NCI-H82 treated with DMSO at 0.1 percent for 48 hours (cell line): ENCODE results near the gene ERO1A.
A peak's percentile ranks its signal among the peaks of the same experiment; 100 is the strongest.

ENCODE experiments used
- DNase-seq: peaks from one replicate; lab custom pipeline; 2025; ENCODE audit not compliant: unreplicated experiment; lab: John Stamatoyannopoulos, UW

Gene ERO1A

DNA sequence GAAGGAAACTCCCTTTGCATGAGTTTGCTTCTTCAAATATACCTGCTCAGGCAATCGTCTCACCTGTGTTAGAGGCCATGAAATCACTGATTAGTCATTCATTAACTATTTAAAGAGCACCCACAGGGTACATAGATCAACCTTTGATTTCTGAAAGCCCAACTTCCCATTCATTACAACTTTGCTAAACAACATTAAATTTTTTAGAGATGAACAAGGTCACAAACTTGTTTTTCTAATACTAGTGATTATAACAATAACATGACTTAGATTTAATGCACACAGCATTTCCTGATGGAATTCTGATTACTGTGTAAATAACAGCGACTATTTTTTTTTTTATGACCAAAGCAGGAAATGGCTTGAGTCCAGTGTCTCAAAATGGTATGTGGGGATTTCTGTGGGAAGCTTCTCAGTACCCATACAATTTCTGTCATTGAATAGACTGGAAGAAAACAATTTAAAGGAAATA lies 5.4 kb upstream of the ERO1A start:
- DNase-seq, result no peak

DNA sequence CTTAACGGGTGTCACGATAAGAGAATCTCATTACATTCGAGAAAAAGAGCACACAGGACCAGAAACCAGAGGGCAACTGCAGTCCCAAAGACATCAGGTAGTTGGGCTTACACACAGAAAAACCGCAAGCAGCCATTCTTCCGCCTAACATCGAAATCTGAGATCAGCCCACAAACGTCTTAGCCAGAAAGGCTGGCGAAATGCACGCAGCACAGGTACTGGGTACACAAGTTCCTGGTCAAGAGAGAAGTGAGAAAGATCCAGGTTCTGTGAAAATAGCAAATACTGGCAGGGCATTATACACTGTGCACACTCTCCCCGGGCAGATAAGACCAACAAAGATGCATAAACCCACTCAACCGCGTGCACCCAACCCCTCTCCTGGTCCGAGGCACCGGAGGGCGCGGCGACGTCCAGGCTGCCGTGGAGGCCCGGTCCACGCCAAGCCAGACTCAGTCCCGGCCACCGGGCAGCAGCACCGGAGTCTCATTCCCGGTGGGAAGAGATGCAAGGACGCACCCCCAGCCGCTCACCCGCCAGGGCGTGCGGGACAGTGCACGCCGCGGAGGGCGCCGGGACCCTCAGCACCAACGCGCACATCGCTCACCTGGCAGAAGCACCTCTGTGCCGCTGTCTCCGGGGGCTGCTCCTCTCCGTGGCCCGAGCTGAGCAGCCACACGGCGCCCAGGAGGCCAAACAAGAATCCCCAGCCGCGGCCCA lies 437 bp downstream of the ERO1A start:
- no peak for DNase-seq

DNA sequence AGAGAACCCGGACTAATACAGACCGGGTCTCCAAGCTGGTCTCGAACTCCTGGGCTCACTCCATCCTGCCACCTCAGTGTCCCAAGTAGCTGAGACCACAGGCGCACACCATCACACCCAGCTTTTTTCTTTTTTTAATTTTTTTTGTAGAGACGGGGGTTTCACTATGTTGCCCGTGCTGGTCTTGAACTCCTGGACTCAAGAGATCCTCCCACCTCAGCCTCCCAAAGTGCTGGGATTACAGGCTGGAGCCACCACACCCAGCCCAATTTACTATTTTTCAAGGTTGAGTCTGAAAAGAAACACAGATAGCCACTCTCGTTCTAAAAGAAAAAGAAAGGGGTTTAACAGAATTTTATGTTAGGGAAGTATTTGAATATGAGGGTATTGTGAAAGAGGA lies 1.8 kb downstream of the ERO1A start:
- no peak for DNase-seq

DNA sequence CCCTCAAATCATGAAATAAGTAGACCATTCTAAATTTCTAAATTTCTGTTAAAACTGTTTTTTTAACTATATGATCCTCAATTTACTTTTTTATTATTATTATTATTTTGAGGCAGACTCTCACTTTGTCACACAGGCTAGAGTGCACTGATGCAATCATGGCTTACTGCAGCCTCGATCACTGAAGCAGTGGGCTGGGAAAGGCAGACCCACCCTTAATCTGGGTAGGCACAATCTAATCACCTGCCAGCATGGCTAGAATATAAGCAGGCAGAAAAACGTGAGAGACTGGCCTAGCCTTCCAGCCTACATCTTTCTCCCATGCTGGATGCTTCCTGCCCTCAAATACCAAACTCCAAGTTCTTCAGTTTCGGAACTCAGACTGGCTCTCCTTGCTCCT lies 2.3 kb downstream of the ERO1A start:
- DNase-seq, result no peak

DNA sequence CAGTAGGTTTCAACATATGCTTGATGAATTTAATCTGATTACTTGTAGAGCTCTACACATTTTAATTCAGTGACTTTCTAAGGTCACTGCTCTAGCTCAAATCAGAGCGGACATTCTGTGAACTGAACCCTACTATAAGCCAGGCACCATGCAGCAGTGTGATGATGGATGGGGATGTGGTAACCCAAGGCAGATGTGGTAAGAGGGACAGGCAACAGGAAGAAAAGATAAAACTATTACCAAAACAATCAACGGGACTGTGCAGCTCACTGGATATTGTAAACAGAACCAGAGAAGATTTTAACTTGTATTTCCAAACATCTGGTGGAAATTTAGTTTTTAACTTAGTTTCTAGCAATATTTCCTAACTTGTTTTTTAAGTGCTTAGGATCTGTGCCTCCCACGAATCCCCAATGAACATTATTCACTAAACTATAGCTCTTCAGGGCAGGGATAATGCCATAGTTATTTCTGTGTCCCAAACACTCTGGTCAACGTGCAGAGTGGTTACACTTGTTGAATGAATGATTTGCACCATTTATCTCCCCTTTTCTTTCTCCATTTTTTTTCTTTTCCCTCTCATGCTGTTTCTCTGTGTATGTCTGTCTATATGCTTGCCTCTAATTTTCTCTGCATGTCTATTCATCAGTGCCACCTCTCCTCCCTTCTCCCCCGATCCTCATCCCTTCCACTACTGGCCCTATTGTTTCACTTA lies 3.0 kb downstream of the ERO1A start:
- DNase-seq, result peak; percentile 23

DNA sequence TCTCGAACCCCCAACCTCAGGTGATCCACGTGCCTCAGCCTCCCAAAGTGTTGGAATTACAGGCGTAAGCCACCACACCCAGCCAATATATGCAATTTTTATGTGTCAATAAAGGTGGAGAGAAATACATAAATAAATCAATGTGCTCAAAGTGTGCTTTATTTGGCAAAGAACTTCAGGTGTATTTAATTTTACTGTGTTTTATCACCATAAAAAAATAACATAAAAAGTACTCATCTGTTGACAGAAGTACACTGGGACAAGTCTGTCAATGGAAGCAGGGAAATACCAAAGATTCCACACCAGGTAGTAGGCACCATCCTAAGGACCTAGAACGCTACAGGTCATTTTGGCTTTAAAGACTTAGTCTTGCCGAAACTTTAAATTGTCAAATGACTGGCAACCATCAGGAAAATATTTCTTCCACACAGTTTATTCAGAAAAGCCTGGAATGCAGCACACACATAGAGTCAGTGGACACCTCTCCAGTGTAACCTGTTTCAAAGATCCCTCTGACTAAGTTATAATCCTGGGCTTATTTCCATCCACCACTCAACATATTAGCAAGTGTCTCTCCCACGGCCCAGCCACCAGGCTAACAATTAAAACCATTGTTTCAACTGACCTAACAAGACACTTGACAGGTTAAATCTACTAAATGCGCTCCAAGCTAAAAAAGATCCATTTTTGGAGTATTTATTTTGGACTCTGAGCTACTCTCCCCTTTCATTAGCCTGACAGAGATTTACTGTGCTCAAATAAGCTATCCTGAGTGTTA lies 4.2 kb downstream of the ERO1A start:
- DNase-seq, result no peak

DNA sequence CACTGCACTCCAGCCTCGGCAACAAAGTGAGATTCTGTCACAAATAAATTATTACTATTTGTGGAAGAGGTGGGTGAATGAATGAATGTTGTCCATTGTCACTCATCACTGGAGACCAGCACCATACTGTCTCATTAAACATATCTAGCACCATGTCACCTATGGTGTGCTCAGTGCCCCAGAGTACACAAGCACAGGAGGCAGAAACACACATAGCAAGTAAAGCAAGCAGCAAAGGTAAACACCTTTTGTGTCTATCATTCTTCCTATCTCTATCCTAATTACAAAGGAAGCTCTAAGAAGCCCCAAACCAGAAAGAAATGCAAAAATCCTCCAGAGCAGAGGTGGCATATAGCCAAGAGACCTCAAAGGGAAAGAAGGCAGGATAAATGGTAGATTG lies 9.2 kb downstream of the ERO1A start:
- no peak for DNase-seq

DNA sequence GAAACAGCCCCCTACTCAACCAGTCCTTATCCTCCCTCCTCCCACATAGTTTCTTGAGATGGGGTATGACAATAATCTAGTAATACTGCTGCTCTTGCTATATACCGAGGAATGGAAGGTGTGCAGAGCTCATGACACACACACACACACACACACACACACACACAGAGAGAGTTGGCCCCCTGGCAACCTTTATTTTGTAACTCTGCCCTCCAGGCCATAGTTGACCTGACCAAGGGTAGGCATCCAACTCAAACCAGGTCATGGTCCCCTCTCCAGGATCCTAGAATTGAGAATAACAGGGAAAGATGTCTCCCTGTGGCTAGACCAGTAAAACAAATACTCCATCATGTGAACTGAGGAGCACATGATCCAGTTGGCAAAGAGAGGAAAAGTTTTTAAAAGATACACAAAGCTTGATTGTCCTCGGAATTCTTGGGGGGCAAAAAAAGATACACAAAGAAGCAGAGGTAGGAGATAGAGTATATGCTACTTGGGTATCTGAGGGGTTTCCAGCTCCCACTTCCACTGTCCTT lies 11.3 kb downstream of the ERO1A start:
- DNase-seq, result no peak

DNA sequence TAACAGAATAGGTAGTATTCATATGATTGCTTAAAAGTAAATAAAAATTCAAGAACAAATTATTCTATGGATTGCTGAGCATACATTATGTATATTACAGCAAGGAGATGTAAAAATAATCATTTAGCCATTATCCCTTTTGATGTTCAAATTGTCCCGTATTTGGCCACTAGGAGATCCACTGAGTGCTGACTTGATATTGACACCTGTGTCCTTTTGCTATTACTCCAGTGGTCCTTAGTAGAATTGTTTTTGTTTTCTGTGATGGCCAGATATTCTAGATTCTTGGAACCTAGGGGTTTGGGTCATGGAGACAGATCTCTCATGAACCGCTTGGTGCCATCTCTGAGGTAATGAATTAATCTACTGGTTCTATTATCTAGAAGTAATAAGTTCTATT lies 16.8 kb downstream of the ERO1A start:
- no peak for DNase-seq

DNA sequence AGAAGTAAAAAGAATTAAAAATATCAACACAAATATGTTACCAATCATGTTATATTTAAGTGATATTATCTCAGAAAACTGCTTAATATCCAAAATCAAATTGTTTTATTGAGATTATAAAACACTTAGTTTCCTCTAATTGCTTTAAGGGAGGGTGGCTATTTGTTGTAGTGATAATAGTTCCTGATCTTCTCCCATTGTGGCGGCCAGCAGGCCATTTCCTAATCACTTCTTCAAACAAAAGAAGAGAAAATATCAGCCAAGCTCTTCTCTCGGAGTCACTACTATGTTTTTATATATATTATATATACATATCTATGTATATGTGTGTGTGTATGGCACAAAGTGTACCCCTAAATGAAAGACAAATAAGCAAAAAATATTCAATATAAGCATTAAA lies 31.5 kb downstream of the ERO1A start:
- DNase-seq, result no peak

DNA sequence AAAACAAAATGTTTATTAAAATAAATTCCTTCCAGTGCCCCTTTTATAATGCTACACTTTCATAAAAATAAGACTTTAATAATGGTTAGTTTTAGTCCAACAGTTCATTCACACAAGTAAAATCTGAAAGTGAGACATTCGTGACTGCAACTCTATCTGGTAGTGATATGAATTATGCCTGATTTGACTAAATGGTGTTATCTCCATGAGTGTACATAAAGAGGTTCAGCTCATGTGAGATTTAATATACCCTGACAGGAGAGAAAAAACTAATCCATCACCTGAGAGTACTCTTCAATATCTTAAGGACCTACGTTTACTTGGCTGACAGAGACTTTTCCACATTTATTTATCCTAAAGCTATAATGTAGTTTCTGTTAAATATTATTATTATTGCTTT lies 34.0 kb downstream of the ERO1A start:
- DNase-seq, result no peak

DNA sequence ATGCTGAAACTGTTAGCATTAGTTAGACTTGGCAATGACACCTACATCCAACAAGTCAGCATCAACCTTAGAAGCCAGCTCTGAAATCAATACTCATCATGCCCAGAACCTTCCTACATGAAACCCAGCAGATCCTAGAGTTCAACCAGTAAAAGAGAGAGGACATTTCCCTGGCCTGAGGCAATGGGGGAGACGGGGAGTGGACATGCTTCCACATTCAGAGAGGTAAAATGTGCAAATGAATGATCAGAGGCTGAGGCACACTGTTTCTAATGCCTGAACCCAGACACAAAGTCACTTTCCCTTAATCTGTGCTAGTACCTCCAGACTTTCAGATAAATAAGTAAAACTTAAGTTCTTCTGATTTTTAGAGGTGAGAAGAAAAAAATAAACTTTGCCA lies 34.5 kb downstream of the ERO1A start:
- DNase-seq, result no peak

DNA sequence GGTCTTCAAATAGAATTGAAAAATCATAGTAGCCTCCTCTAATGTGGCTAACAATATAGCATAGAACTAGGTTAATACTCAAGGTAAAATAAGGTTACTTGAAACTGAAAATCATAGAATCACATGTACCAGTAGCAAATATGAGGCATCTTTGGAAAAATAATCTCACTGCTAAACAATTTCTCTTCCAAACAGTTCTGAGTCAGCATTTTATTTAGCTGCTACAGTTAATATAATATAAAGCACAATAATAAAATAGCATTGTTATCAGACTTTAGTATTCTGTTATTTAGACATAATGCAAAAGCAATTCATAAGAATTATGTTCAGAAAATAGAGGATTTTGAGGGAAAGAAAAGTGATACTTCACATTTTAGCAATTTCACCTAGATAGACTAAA lies 35.0 kb downstream of the ERO1A start:
- DNase-seq, result no peak

DNA sequence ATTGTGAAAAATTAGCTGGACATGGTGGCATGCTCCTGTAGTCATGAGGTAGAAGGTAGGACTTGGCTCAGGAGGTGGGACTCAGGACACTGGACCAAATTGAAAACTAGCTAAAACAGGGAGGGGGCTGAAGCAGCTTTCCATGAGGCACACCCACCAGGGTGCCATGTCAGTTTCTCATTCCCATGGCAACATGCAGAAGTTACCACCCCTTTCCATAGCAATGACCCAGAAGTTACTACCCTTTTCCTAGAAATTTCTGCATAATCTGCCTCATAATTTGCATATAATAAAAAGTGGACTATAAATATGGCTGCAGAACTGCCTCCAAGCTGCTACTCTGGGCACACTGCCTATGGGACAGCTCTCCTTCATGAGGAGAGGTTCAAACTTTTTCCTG lies 38.5 kb downstream of the ERO1A start:
- no peak for DNase-seq

DNA sequence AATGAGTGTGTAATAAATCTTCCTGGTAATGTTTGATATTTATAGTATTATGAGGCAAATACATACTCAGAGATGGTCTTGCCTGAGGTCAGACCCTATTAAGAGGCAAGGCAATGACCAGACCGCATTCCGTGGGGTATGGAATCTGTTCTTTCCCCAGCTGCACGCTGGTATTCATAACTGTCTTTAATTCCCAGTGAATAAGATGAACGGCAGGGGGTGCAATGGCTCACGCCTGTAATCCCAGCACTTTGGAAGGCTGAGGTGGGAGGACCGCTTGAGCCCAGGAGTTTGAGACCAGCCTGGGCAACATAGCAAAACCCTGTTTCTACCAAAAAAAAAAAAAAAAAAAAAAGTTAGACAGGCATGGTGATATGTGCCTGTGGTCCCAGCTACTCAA lies 44.6 kb downstream of the ERO1A start:
- DNase-seq, result no peak

DNA sequence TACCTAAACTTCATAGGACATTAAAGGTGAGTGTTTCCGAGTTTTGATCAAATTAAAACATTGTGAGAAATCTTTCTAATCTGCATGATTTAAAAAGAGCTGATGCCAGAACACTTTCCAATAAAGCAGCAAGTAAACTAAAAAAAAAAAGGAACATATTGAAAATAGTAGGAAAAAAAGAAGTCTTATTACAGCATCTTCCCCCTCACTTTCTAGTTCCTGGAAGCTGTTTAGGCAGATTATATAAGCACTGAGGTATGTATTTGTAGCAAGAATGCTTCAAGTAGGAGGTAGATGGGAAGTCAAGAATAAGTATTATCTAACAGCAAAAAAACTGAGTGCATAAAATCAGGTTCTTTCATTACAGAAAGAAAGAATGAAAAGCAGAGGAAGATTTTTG lies 45.8 kb downstream of the ERO1A start:
- DNase-seq, result no peak

DNA sequence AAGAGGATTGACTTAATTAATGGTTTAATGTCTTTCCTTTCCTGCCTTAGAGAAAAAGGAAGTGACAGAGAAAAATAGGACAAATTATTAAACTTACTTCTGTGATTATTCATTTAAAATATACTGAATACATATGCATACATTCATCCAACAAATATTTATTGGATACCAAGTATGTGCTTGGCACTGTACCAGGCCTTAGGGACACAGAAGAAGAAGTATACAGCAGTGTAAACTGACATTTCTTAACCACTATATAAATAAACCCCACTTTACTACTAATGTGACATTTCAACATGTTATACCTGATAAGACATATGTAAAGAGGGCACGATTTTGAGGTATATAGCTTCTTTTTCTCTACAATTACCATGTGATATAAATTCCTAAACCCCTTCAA lies 53.6 kb downstream of the ERO1A start:
- DNase-seq, result no peak

DNA sequence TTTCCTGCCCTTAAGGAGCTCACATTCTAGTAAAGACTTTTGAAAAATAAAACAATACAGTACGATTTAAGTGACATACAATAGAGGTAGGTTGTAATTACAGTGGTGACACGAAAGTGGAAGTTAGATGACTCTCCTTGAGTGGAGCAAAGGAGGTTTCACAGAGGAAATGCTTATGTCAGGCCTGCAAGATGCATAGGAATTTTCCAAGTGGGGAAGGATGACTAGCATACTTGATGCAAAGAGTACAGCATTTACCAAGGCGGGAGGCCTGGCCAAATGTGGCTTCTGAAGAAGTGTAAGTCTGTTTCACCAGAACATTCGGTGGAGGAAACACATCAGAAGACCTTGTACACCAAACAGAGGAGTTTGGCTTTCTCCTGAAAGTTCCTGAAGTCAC lies 55.2 kb downstream of the ERO1A start:
- DNase-seq, result no peak

DNA sequence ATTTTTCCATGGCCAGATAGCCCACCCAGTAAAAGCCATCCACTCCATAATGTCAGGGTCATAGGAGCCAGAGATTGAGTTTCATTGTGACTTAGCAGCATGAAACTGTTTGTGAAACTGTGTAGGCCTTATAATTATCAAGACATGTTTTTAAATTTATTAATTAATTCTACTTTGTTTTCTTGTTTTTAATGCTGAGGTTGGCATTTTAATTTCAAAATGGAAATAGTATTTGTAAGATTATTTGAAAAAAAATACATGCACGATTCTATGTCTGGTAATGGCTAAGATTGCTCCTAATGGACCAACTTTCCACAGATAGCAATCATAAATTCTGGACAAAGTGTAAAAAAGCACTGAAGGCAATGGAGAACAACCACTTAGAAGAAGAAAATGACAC lies 75.7 kb downstream of the ERO1A start:
- no peak for DNase-seq

DNA sequence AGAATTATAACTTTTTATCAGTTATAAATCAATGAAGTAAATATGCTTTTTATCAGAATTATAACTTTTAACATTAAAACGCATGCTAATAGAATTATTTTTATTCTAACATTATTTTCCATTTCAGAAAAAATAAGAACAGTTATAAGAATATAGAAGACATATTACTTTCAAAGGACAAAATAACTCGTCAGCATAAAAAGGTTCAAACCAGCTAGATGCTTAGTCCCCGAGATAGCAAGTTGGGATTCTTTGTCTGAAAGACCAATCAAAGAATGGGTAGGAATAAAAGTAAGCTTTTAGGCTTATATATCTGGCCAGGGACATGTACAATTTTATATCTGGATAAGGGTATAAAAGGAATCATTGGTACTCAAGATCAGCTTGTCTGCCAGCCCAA lies 76.8 kb downstream of the ERO1A start:
- DNase-seq, result no peak

DNA sequence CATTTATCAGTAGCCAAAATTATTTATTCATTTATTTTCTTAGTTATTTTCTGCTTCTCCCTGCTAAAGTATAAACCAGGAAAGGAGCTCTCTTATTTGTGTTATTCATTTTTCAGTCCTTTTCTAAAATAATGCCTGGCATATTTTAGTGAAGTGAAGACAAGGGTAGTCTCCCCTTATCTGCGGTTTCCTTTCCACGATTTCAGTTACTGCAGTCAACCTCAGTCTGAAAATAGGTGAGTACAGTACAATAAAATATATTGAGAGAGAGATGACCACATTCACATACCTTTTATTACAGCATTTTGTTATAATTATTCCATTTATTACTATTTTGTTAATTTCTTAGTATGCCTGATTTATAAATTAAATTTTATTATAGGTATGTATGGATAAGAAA lies 85.2 kb downstream of the ERO1A start:
- no peak for DNase-seq
